GM21515 (cell line): ENCODE results near the gene F10.

Experiments used
- ATAC-seq: cut with Tn5 transposase; IDR thresholded peaks from one replicate; pipeline ENCODE4 v1.9.1; 2021; ENCODE audit not compliant: unreplicated experiment

The F10 gene

GRCh38 chr13:113086031-113086750 is 36.4 kb upstream of the F10 start:
- no peak for ATAC-seq

- ATAC-seq: no peak
Observed at GRCh38 chr13:113086991-113087922, 35.3 kb upstream of the F10 start.

- no peak for ATAC-seq
Observed at GRCh38 chr13:113087923-113088690, 34.5 kb upstream of the F10 start.

- ATAC-seq: no peak
Observed at GRCh38 chr13:113088691-113089020, 33.9 kb upstream of the F10 start.

- ATAC-seq: no peak
Observed at GRCh38 chr13:113089693-113090414, 32.7 kb upstream of the F10 start.

- no peak for ATAC-seq
Observed at GRCh38 chr13:113090415-113090770, 32.2 kb upstream of the F10 start.

GRCh38 chr13:113090806-113091205 is 31.8 kb upstream of the F10 start:
- no peak for ATAC-seq

GRCh38 chr13:113091211-113091771 is 31.3 kb upstream of the F10 start:
- ATAC-seq: no peak

- no peak for ATAC-seq
Observed at GRCh38 chr13:113091891-113092775, 30.5 kb upstream of the F10 start.

GRCh38 chr13:113092776-113093579 is 29.6 kb upstream of the F10 start:
- ATAC-seq: no peak

GRCh38 chr13:113093580-113094409 is 28.8 kb upstream of the F10 start:
- ATAC-seq: no peak

- ATAC-seq: no peak
Observed at GRCh38 chr13:113094410-113094800, 28.2 kb upstream of the F10 start.

- no peak for ATAC-seq
Observed at GRCh38 chr13:113095146-113096051, 27.2 kb upstream of the F10 start.

GRCh38 chr13:113096052-113096744 is 26.4 kb upstream of the F10 start:
- no peak for ATAC-seq

GRCh38 chr13:113096745-113097305 is 25.8 kb upstream of the F10 start:
- no peak for ATAC-seq

GRCh38 chr13:113097651-113098050 is 24.9 kb upstream of the F10 start:
- no peak for ATAC-seq
